ENCODE data around the gene OR5T2. TPM values are rescaled to one million over a fixed set of nuclear protein-coding genes. Genes with fewer than 3 reads are reported as not detected.

The OR5T2 gene
- total RNA-seq, 1 donor from 2014 or later, result not detected

GRCh38 chr11:56183459-56183858 lies 50.6 kb downstream of the OR5T2 start:
- no peak for DNase-seq (ENCODE audit: low spot score)
- H3K27me3 Mint-ChIP-seq (ENCODE audit: unreplicated experiment), result no peaks in the 10 kb centered on the region
- TF ChIP-seq CTCF (IDR thresholded peaks at IDR 0.05; ENCODE audit: unreplicated experiment), result no peak
- H3K27ac Mint-ChIP-seq (ENCODE audit: unreplicated experiment), result no peak overlapping the region
- no peak overlapping the region for H3K4me3 Mint-ChIP-seq (ENCODE audit: unreplicated experiment)
- no peaks in the 10 kb centered on the region for H3K9me3 Mint-ChIP-seq (ENCODE audit: unreplicated experiment)
- no peaks in the 10 kb centered on the region for H3K4me1 Mint-ChIP-seq (ENCODE audit: unreplicated experiment)
- no peaks in the 10 kb centered on the region for H3K36me3 Mint-ChIP-seq (ENCODE audit: low read depth, unreplicated experiment)

Other genes starting within 250 kb of the OR5T2 start
- not detected for gene OR5F1, start 239.6 kb downstream of the OR5T2 start, total RNA-seq (ENCODE audit: unreplicated experiment)
- gene OR5AS1, start 206.6 kb downstream of the OR5T2 start, total RNA-seq (ENCODE audit: unreplicated experiment), result not detected
- not detected for gene OR8I2, start 140.9 kb downstream of the OR5T2 start, total RNA-seq (ENCODE audit: unreplicated experiment)
- gene OR8H2, start 130.6 kb downstream of the OR5T2 start, total RNA-seq (ENCODE audit: unreplicated experiment), result not detected
- gene OR8H3, start 111.9 kb downstream of the OR5T2 start, total RNA-seq (ENCODE audit: unreplicated experiment), result not detected
- gene OR8J3, start 94.1 kb downstream of the OR5T2 start, total RNA-seq (ENCODE audit: unreplicated experiment), result not detected
- not detected for gene OR8K5, start 73.9 kb downstream of the OR5T2 start, total RNA-seq (ENCODE audit: unreplicated experiment)
- gene OR5J2, start 57.6 kb downstream of the OR5T2 start, total RNA-seq (ENCODE audit: unreplicated experiment), result not detected
- gene OR5T3, start 18.0 kb upstream of the OR5T2 start, total RNA-seq (ENCODE audit: unreplicated experiment), result not detected
- gene OR5T1, start 39.9 kb upstream of the OR5T2 start, total RNA-seq (ENCODE audit: unreplicated experiment), result not detected
- not detected for gene OR8H1, start 58.0 kb upstream of the OR5T2 start, total RNA-seq (ENCODE audit: unreplicated experiment)
- gene OR8K3, start 80.9 kb upstream of the OR5T2 start, total RNA-seq (ENCODE audit: unreplicated experiment), result not detected
- not detected for gene OR8K1, start 111.8 kb upstream of the OR5T2 start, total RNA-seq (ENCODE audit: unreplicated experiment)
- not detected for gene OR8J1, start 120.0 kb upstream of the OR5T2 start, total RNA-seq (ENCODE audit: unreplicated experiment)
- gene OR8U1, start 141.4 kb upstream of the OR5T2 start, total RNA-seq (ENCODE audit: unreplicated experiment), result not detected
- gene OR5AL1, start 178.4 kb upstream of the OR5T2 start, total RNA-seq (ENCODE audit: unreplicated experiment), result not detected
- gene OR5M3, start 239.1 kb upstream of the OR5T2 start, total RNA-seq (ENCODE audit: unreplicated experiment), result not detected